22Rv1 (cell line): ENCODE data around the gene SLC49A3.

Source experiments
- CTCF ChIP-seq: fragments of 450-650 bp; IDR thresholded peaks from 2 replicates; pipeline ENCODE4 v1.5.1; 2017; ENCODE audit warnings: mild to moderate bottlenecking
- ZFX ChIP-seq: fragments of 450-650 bp; IDR thresholded peaks from 2 replicates; pipeline ENCODE4 v1.6.1; 2017; ENCODE audit warnings: antibody characterized with exemption, borderline replicate concordance

DNA sequence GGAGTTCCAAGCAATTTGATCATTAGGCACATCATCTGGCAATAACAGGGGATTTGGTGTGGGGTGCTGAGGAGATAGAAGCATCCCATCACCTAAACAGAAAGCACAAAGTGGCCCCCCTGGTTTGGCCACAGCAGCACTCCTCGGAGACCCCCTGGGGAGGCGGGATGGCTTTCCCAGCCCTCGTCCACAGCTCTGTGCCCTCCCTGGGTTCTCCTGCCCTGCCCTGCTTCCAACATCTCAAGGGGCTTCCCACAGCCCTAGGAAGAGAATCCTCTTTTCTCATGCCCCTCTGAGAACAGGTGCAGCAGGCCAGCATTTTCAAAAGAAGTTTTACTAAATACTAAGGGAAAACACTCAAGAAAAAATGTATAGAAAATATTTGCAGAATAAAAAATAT lies 27.7 kb downstream of the SLC49A3 start:
- TF ChIP-seq CTCF (no peak), ZFX (no peak)
